Astrocyte (in vitro differentiated cells and primary cell): ENCODE data around the gene HACL1.

ENCODE experiments used
- EZH2 ChIP-seq: IDR thresholded peaks from 2 replicates; pipeline ENCODE4 v1.6.1; 2012; ENCODE audit warnings: mild to moderate bottlenecking, low read length, inconsistent platforms; ENCODE audit not compliant: insufficient read depth
- TF ChIP-seq, protein P1 (sequence below): IDR thresholded peaks from 2 replicates; pipeline ENCODE4 v1.5.1; 2011; ENCODE audit warnings: low read depth, mild to moderate bottlenecking, inconsistent platforms, low read length, moderate library complexity; ENCODE audit not compliant: insufficient read depth

DNA sequence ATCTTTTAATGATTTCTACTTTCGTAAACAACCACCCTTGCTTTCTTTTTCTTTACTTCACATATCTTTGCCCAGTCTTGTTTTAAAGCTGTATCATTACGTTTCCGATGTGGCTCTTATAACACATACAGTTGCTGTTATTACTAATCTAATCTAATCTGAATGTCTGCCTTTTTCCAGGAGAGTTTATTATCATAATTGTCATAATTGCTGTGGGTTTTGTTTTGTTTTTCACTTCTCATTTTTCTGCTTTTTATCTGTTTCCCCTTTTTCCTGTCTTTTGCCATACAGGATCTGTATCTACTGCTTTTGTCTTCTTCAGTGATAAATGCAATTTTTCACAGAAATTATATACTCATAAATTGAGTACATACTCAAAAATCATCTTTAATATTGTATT lies 24.9 kb downstream of the HACL1 start:
- no peak for TF ChIP-seq EZH2
- TF ChIP-seq, protein P1, sequence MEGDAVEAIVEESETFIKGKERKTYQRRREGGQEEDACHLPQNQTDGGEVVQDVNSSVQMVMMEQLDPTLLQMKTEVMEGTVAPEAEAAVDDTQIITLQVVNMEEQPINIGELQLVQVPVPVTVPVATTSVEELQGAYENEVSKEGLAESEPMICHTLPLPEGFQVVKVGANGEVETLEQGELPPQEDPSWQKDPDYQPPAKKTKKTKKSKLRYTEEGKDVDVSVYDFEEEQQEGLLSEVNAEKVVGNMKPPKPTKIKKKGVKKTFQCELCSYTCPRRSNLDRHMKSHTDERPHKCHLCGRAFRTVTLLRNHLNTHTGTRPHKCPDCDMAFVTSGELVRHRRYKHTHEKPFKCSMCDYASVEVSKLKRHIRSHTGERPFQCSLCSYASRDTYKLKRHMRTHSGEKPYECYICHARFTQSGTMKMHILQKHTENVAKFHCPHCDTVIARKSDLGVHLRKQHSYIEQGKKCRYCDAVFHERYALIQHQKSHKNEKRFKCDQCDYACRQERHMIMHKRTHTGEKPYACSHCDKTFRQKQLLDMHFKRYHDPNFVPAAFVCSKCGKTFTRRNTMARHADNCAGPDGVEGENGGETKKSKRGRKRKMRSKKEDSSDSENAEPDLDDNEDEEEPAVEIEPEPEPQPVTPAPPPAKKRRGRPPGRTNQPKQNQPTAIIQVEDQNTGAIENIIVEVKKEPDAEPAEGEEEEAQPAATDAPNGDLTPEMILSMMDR: no peak
